H4 (cell line): ENCODE results near the gene FABP6. TPM values are rescaled to one million over a fixed set of nuclear protein-coding genes. Genes with fewer than 3 reads are reported as not detected.
A peak's percentile ranks its signal among the peaks of the same experiment; 100 is the strongest.
"Not testable (repeated sequence)": the region's sequence is repeated elsewhere in the genome, so short reads cannot be mapped to it uniquely, and the experiment has no call there.

Experiments used
- DNase-seq: peaks from one replicate; pipeline ENCODE4 v3.0.0-alpha.2; 2015; ENCODE audit warnings: low spot score
- total RNA-seq: library from RNA; depleted of rRNA; stranded (reverse); fragments of >200 nt; shearing (Covaris generic); gene quantifications from 2 replicates; pipeline ENCODE4 v1.2.3, GENCODE V29; 2014

Gene FABP6
- total RNA-seq, 1 experiment from 2014 or later = not detected

- DNase-seq = no peak
Measured at GRCh38 chr5:160219356-160219755, 9.9 kb upstream of the FABP6 start.

GRCh38 chr5:160221082-160221481, 8.2 kb upstream of the FABP6 start:
- no peak for DNase-seq

GRCh38 chr5:160227012-160227411, 2.3 kb upstream of the FABP6 start:
- no peak for DNase-seq

- DNase-seq = peak; percentile 56
Measured at GRCh38 chr5:160230686-160231527, 1.6 kb downstream of the FABP6 start.

- DNase-seq = no peak
Measured at GRCh38 chr5:160231783-160232342, 2.6 kb downstream of the FABP6 start.

- no peak for DNase-seq
Measured at GRCh38 chr5:160233215-160233614, 3.9 kb downstream of the FABP6 start.

- no peak for DNase-seq
Measured at GRCh38 chr5:160235731-160236130, 6.4 kb downstream of the FABP6 start.

- DNase-seq = no peak
Measured at GRCh38 chr5:160237571-160238093, 8.3 kb downstream of the FABP6 start.

GRCh38 chr5:160240350-160240749, 11.0 kb downstream of the FABP6 start:
- DNase-seq = no peak

- no peak for DNase-seq
Measured at GRCh38 chr5:160242145-160242544, 12.8 kb downstream of the FABP6 start.

- DNase-seq = no peak
Measured at GRCh38 chr5:160245506-160246086, 16.3 kb downstream of the FABP6 start.

- DNase-seq = not testable (repeated sequence)
Measured at GRCh38 chr5:160249570-160249969, 20.3 kb downstream of the FABP6 start.

GRCh38 chr5:160250226-160250625, 20.9 kb downstream of the FABP6 start:
- DNase-seq = no peak

- DNase-seq = no peak
Measured at GRCh38 chr5:160250826-160251225, 21.5 kb downstream of the FABP6 start.

GRCh38 chr5:160251406-160252155, 22.3 kb downstream of the FABP6 start:
- no peak for DNase-seq

- no peak for DNase-seq
Measured at GRCh38 chr5:160252916-160253315, 23.6 kb downstream of the FABP6 start.

GRCh38 chr5:160253441-160253840, 24.1 kb downstream of the FABP6 start:
- no peak for DNase-seq

- DNase-seq = no peak
Measured at GRCh38 chr5:160254706-160255105, 25.4 kb downstream of the FABP6 start.

GRCh38 chr5:160259341-160259740, 30.0 kb downstream of the FABP6 start:
- no peak for DNase-seq

GRCh38 chr5:160260006-160260775, 30.9 kb downstream of the FABP6 start:
- DNase-seq = no peak
